Nephron progenitor cell (in vitro differentiated cells): ENCODE measurements around the gene PKP3.
A peak's percentile ranks its signal among the peaks of the same experiment; 100 is the strongest.

Source experiments
- DNase-seq: peaks from one replicate; pipeline ENCODE4 v3.0.0; 2021
- H3K27ac Mint-ChIP-seq: 2 replicates; pipeline ENCODE4 v1.8.0; 2021; ENCODE audit warnings: mild to moderate bottlenecking, moderate library complexity, mixed read lengths
- H3K27me3 Mint-ChIP-seq: 2 replicates; pipeline ENCODE4 v1.8.0; 2021; ENCODE audit warnings: mild to moderate bottlenecking, low read depth, mixed read lengths; ENCODE audit not compliant: poor library complexity
- H3K36me3 Mint-ChIP-seq: 2 replicates; pipeline ENCODE4 v1.8.0; 2021; ENCODE audit warnings: low read depth, mixed read lengths
- H3K4me1 Mint-ChIP-seq: 2 replicates; pipeline ENCODE4 v1.8.0; 2021; ENCODE audit warnings: mixed read lengths
- H3K4me3 Mint-ChIP-seq: 2 replicates; pipeline ENCODE4 v1.8.0; 2021; ENCODE audit warnings: mild to moderate bottlenecking, moderate library complexity, mixed read lengths
- H3K9me3 Mint-ChIP-seq: 2 replicates; pipeline ENCODE4 v1.8.0; 2021; ENCODE audit warnings: mild to moderate bottlenecking, moderate library complexity, mixed read lengths
- CTCF ChIP-seq: fragments of 200-600 bp; sonication (generic); IDR thresholded peaks from 2 replicates; pipeline ENCODE4 v1.5.0; 2021; ENCODE audit warnings: antibody characterized with exemption

PKP3 gene

GRCh38 chr11:429391-429790 lies 35.4 kb downstream of the PKP3 start:
- no peak for TF ChIP-seq CTCF
- peaks cover 29% of the 10 kb centered on the region for H3K27me3 Mint-ChIP-seq
- DNase-seq: peak; percentile 2
- H3K9me3 Mint-ChIP-seq: peaks cover 9% of the 10 kb centered on the region
- H3K36me3 Mint-ChIP-seq: no peaks in the 10 kb centered on the region
- no peak overlapping the region for H3K4me3 Mint-ChIP-seq
- H3K27ac Mint-ChIP-seq: no peak overlapping the region
- peaks cover 3% of the 10 kb centered on the region for H3K4me1 Mint-ChIP-seq

- Mint-ChIP-seq H3K27me3 (peaks cover 23% of the 10 kb centered on the region), H3K4me1 (peaks cover 3% of the 10 kb centered on the region), H3K27ac (no peak overlapping the region), H3K9me3 (peaks cover 4% of the 10 kb centered on the region), H3K36me3 (no peaks in the 10 kb centered on the region), H3K4me3 (no peak overlapping the region)
- DNase-seq: peak; percentile 12
- TF ChIP-seq CTCF: no peak
Measured at GRCh38 chr11:429931-430456, 36.0 kb downstream of the PKP3 start.

GRCh38 chr11:431921-432320 lies 37.9 kb downstream of the PKP3 start:
- Mint-ChIP-seq H3K9me3 (peaks cover 5% of the 10 kb centered on the region), H3K27ac (no peak overlapping the region), H3K4me1 (peaks cover 3% of the 10 kb centered on the region), H3K27me3 (peaks cover 10% of the 10 kb centered on the region), H3K4me3 (no peak overlapping the region), H3K36me3 (no peaks in the 10 kb centered on the region)
- TF ChIP-seq CTCF: no peak
- DNase-seq: no peak

- Mint-ChIP-seq H3K4me1 (peaks cover 3% of the 10 kb centered on the region), H3K36me3 (no peaks in the 10 kb centered on the region), H3K27ac (no peak overlapping the region), H3K9me3 (peaks cover 10% of the 10 kb centered on the region), H3K27me3 (peaks cover 6% of the 10 kb centered on the region), H3K4me3 (no peak overlapping the region)
- no peak for TF ChIP-seq CTCF
- no peak for DNase-seq
Measured at GRCh38 chr11:432501-433100, 38.6 kb downstream of the PKP3 start.

GRCh38 chr11:433111-433510 lies 39.1 kb downstream of the PKP3 start:
- peaks cover 3% of the 10 kb centered on the region for H3K4me1 Mint-ChIP-seq
- peaks cover 6% of the 10 kb centered on the region for H3K27me3 Mint-ChIP-seq
- H3K27ac Mint-ChIP-seq: no peak overlapping the region
- H3K36me3 Mint-ChIP-seq: no peaks in the 10 kb centered on the region
- no peak for TF ChIP-seq CTCF
- no peak overlapping the region for H3K4me3 Mint-ChIP-seq
- DNase-seq: no peak
- H3K9me3 Mint-ChIP-seq: peaks cover 10% of the 10 kb centered on the region

- Mint-ChIP-seq H3K4me1 (peaks cover 3% of the 10 kb centered on the region), H3K4me3 (no peak overlapping the region), H3K27me3 (peaks cover 6% of the 10 kb centered on the region)
Measured at GRCh38 chr11:433641-434040, 39.6 kb downstream of the PKP3 start.

More at GRCh38 chr11:433641-434040, 39.6 kb downstream of the PKP3 start:
- Mint-ChIP-seq H3K9me3 (peaks cover 10% of the 10 kb centered on the region), H3K27ac (no peak overlapping the region), H3K36me3 (no peaks in the 10 kb centered on the region)
- DNase-seq: no peak
- TF ChIP-seq CTCF: no peak
